Endothelial cell of umbilical vein (primary cell): ENCODE measurements around the gene ANKRD13B. TPM values are rescaled to one million over a fixed set of nuclear protein-coding genes. Genes with fewer than 3 reads are reported as not detected.

Source experiments
- BruUV-seq: library from RNA; stranded (reverse); fragments of 400-500 nt; replicated peaks from 2 replicates; lab custom pipeline; 2021; lab: Mats Ljungman, UMichigan
- CTCF ChIA-PET: fragments of 300-600, 350-600 bp; sonication (Branson Sonifier 250); formaldehyde crosslinking; loops from one replicate; lab custom pipeline; 2021; ENCODE audit warnings: antibody characterized with exemption, inconsistent platforms; lab: Charles Lee
- POLR2A ChIA-PET: fragments of 300-600, 350-600 bp; sonication (Branson Sonifier 250); formaldehyde crosslinking; loops from one replicate; lab custom pipeline; 2021; ENCODE audit warnings: antibody characterized with exemption, inconsistent platforms; lab: Charles Lee
- DNase-seq: peaks from one replicate; pipeline ENCODE4 v3.0.0-alpha.2; 2011; ENCODE audit warnings: low read depth, low spot score
- FAIRE-seq: peaks from 2 replicates; lab custom pipeline; 2011; peaks lifted over from hg19 to GRCh38; lab: Jason Lieb, UNC
- H2AFZ ChIP-seq: 2 replicates; pipeline ENCODE4 v1.6.0; 2012; ENCODE audit warnings: low read depth, low read length, control low read depth, inconsistent platforms
- H3K27ac ChIP-seq: 2 replicates; pipeline ENCODE4 v1.5.1; 2011; ENCODE audit warnings: low read depth, mild to moderate bottlenecking, control low read depth, low read length, moderate library complexity; ENCODE audit not compliant: insufficient read depth
- H3K27me3 ChIP-seq, 2 experiments: 2 replicates each; pipeline versions ENCODE4 v1.6.0 to v1.6.1; 2011; ENCODE audit warnings: low read length in 2 of 2, mixed read lengths in 1 of 2; ENCODE audit not compliant: control insufficient read depth in 2 of 2, insufficient read depth in 2 of 2
- H3K36me3 ChIP-seq, 2 experiments: 2 replicates in 1 of 2; 3 replicates in 1 of 2; pipeline ENCODE4 v1.5.1; 2011; ENCODE audit warnings: low read length in 2 of 2, mild to moderate bottlenecking in 1 of 2, moderate library complexity in 1 of 2; ENCODE audit not compliant: control insufficient read depth in 2 of 2, insufficient read depth in 2 of 2; ENCODE audit errors: extremely low read depth in 1 of 2
- H3K4me1 ChIP-seq: 3 replicates; pipeline ENCODE4 v1.5.1; 2011; ENCODE audit warnings: mild to moderate bottlenecking, low read length; ENCODE audit not compliant: control insufficient read depth, insufficient read depth; ENCODE audit errors: extremely low read depth
- H3K4me2 ChIP-seq: 2 replicates; pipeline ENCODE4 v1.6.1; 2011; ENCODE audit warnings: low read length, control low read depth, mixed read lengths; ENCODE audit not compliant: insufficient read depth
- H3K4me3 ChIP-seq, 3 experiments: fragments of 200-600 bp in 1 of 3; sonication (generic), shearing (Covaris generic) in 1 of 3; replicated peaks in 1 of 3; 2 replicates each; pipeline ENCODE4 v1.5.1; 2011 to 2016; ENCODE audit warnings: control low read depth in 3 of 3, low read length in 3 of 3, mild to moderate bottlenecking in 2 of 3, inconsistent platforms in 1 of 3, low read depth in 1 of 3, moderate library complexity in 1 of 3; ENCODE audit not compliant: insufficient read depth in 1 of 3
- H3K79me2 ChIP-seq: 2 replicates; pipeline ENCODE4 v1.6.0; 2012; ENCODE audit warnings: low read length, inconsistent platforms; ENCODE audit not compliant: control insufficient read depth, insufficient read depth
- H3K9ac ChIP-seq: replicated peaks from 2 replicates; pipeline ENCODE3; 2011; ENCODE audit warnings: low read length, control low read depth; ENCODE audit not compliant: insufficient read depth; ENCODE audit errors: extremely low read depth
- H3K9me1 ChIP-seq: replicated peaks from 3 replicates; pipeline ENCODE4 v1.6.0; 2011; ENCODE audit warnings: mild to moderate bottlenecking, low read length; ENCODE audit not compliant: control insufficient read depth, insufficient read depth; ENCODE audit errors: extremely low read depth
- H3K9me3 ChIP-seq: replicated peaks from 2 replicates; pipeline ENCODE4 v1.5.1; 2012; ENCODE audit warnings: low read length, inconsistent platforms; ENCODE audit not compliant: control insufficient read depth, insufficient read depth
- H4K20me1 ChIP-seq: replicated peaks from 2 replicates; pipeline ENCODE3; 2011; ENCODE audit warnings: mild to moderate bottlenecking, low read length; ENCODE audit not compliant: control insufficient read depth, insufficient read depth; ENCODE audit errors: extremely low read depth
- EZH2 ChIP-seq: IDR thresholded peaks from 2 replicates; pipeline ENCODE4 v1.6.1; 2012; ENCODE audit warnings: borderline replicate concordance, low read depth, mild to moderate bottlenecking, moderate library complexity, low read length, inconsistent platforms; ENCODE audit not compliant: severe bottlenecking
- FOS ChIP-seq: IDR thresholded peaks from 2 replicates; pipeline ENCODE4 v1.6.1; 2011; ENCODE audit warnings: mild to moderate bottlenecking, low read length, moderate library complexity, borderline replicate concordance; ENCODE audit not compliant: insufficient read depth
- GATA2 ChIP-seq: IDR thresholded peaks from 2 replicates; pipeline ENCODE4 v1.7.0; 2011; ENCODE audit warnings: low read depth, mild to moderate bottlenecking, moderate library complexity, mixed read lengths, low read length; ENCODE audit not compliant: insufficient read length, insufficient read depth
- JUN ChIP-seq: IDR thresholded peaks from 2 replicates; pipeline ENCODE4 v1.6.1; 2011; ENCODE audit warnings: borderline replicate concordance, low read depth; ENCODE audit not compliant: insufficient read length, insufficient read depth
- MYC ChIP-seq: IDR thresholded peaks from one replicate; pipeline ENCODE4 v1.6.1; 2011; ENCODE audit warnings: mild to moderate bottlenecking, low read depth, low read length
- POLR2A ChIP-seq: IDR thresholded peaks from 2 replicates; pipeline ENCODE4 v1.6.1; 2012; ENCODE audit warnings: low read depth, mild to moderate bottlenecking, control low read depth, low read length
- POLR2AphosphoS5 ChIP-seq: IDR thresholded peaks from 2 replicates; pipeline ENCODE4 v1.6.1; 2012; ENCODE audit warnings: low read depth, mild to moderate bottlenecking, control low read depth, low read length, moderate library complexity; ENCODE audit not compliant: insufficient read depth
- dilution Hi-C: fragments of 300-500 bp; cut with MboI; formaldehyde crosslinking; loops from one replicate; pipeline ENCODE4 v1.15.0; 2019; ENCODE audit warnings: low sequenced_read_pairs; ENCODE audit not compliant: extremely low pct_ligation_motif_present
- intact Hi-C: fragments of 100-400 bp; cut with micrococcal nuclease; formaldehyde crosslinking; loops from one replicate; pipeline ENCODE4 v1.10.0; 2022
- polyA plus RNA-seq, 4 experiments: library from polyadenylated mRNA; depleted of rRNA in 3 of 4; stranded (reverse) in 3 of 4; unstranded in 1 of 4; fragments of >200 nt; gene quantifications; 2 replicates each; pipeline versions ENCODE4 v1.2.1 to v1.2.3, GENCODE V29; 2011 to 2012; ENCODE audit warnings: missing spikeins in 1 of 4
- total RNA-seq: library from RNA; stranded (reverse); gene quantifications from 2 replicates; pipeline ENCODE4 v1.2.3, GENCODE V29; 2021
- TF ChIP-seq, protein P1 (sequence below), 2 donors: IDR thresholded peaks; 1 replicate in 1 of 2; 2 replicates in 1 of 2; pipeline ENCODE4 v1.5.1; 2011; ENCODE audit warnings: low read length in 2 of 2, mild to moderate bottlenecking in 2 of 2, moderate library complexity in 2 of 2, control low read depth in 1 of 2, inconsistent platforms in 1 of 2, low read depth in 1 of 2; ENCODE audit not compliant: insufficient read depth in 1 of 2; ENCODE audit errors: extremely low read depth in 1 of 2
- TF ChIP-seq, protein P2 (sequence below): IDR thresholded peaks from 2 replicates; pipeline ENCODE4 v1.6.1; 2011; ENCODE audit not compliant: insufficient read depth, insufficient read length

The ANKRD13B gene
- total and polyA plus RNA-seq, 2 donors (not counting 3 experiments of a cell fraction or from before 2014, with no cell fraction given), result 21.1 to 23.2 TPM

DNA sequence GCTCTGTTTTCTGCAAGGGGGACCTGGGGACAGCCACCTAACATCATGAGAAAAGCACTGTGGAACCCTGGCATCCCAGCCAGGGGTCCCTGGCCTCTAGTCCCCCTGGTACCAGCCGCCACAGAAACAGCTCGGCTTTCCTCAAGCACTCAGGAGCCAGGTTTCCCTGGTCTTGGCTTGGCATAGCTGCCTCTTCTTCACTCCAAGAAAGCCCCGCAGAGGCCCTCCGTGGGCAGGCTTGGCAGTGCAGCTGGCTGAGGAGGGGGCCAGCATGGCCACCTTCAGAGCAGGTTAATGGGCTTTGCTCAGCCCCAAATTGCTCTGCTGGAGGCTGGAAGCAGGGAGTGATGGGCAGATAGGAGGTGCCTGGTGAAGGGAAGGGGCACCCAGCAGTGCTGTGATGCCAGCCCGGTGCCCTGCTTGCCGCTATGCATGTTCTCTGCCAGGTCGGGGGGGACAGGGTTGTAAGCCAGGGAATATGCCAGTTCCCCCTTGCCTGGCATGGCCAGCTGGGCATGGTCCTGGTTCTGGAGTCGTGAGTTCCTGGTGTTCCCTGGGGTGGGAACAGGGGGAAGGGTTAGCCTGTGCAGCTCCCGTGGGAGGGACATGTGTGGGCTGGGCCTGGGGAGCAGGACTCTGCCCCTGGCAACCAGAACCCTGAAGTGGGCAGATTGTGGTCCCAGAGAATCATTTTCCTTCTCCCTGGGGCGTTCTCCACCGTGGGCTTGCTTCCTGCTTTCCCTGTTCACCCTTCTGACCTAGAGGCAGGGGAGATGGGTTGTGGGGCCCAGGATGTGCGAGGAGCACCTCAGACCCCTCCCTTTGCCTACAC is 3.2 kb downstream of the ANKRD13B start:
- no peaks in the 10 kb centered on the region for H4K20me1 ChIP-seq
- CTCF ChIA-PET, result interaction anchor here (9.2 kb wide), 1 partner anchor 21 kb away, joined by 120 read pairs; no protein-coding TSS in a partner anchor

More for the DNA sequence above, 3.2 kb downstream of the ANKRD13B start:
- no peak for FAIRE-seq
- Histone ChIP-seq H3K9ac (no peak overlapping the region), H3K9me3 (no peaks in the 10 kb centered on the region), H3K4me3 (no peak overlapping the region), H3K36me3 (no peaks in the 10 kb centered on the region), H3K27ac (no peak overlapping the region), H3K27me3 (no peaks in the 10 kb centered on the region), H3K4me2 (no peak overlapping the region), H2AFZ (no peak overlapping the region), H3K79me2 (peaks cover 10% of the 10 kb centered on the region), H3K9me1 (no peaks in the 10 kb centered on the region), H3K4me1 (peaks cover 27% of the 10 kb centered on the region)
- no TSS peak for BruUV-seq
- TF ChIP-seq EZH2, result no peak
- no peak for TF ChIP-seq POLR2A
- no peak for TF ChIP-seq FOS
- TF ChIP-seq POLR2AphosphoS5, result no peak
- TF ChIP-seq MYC, result no peak
- no peak for TF ChIP-seq GATA2
- TF ChIP-seq, protein P1, sequence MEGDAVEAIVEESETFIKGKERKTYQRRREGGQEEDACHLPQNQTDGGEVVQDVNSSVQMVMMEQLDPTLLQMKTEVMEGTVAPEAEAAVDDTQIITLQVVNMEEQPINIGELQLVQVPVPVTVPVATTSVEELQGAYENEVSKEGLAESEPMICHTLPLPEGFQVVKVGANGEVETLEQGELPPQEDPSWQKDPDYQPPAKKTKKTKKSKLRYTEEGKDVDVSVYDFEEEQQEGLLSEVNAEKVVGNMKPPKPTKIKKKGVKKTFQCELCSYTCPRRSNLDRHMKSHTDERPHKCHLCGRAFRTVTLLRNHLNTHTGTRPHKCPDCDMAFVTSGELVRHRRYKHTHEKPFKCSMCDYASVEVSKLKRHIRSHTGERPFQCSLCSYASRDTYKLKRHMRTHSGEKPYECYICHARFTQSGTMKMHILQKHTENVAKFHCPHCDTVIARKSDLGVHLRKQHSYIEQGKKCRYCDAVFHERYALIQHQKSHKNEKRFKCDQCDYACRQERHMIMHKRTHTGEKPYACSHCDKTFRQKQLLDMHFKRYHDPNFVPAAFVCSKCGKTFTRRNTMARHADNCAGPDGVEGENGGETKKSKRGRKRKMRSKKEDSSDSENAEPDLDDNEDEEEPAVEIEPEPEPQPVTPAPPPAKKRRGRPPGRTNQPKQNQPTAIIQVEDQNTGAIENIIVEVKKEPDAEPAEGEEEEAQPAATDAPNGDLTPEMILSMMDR (IDR thresholded peaks at IDR 0.05; ENCODE audit: extremely low read depth in 1 of 2, insufficient read depth in 1 of 2, low read depth in 1 of 2, low read length in 2 of 2), result no peak
- TF ChIP-seq, protein P2, sequence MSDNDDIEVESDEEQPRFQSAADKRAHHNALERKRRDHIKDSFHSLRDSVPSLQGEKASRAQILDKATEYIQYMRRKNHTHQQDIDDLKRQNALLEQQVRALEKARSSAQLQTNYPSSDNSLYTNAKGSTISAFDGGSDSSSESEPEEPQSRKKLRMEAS, result no peak
- TF ChIP-seq JUN, result no peak
- intact Hi-C loops, result no loop called here
- dilution Hi-C loops, result no loop called here
- no peak for DNase-seq
- POLR2A ChIA-PET, result no interaction called here
